HG03469 (cell line): ENCODE measurements around the gene MRPS27.

Experiments used
- ATAC-seq: cut with Tn5 transposase; IDR thresholded peaks from one replicate; pipeline ENCODE4 v1.9.1; 2021; ENCODE audit warnings: mild to moderate bottlenecking, moderate library complexity, moderate number of reproducible peaks; ENCODE audit not compliant: unreplicated experiment

MRPS27 gene

GRCh38 chr5:72206160-72206559 lies 113.9 kb downstream of the MRPS27 start:
- no peak for ATAC-seq

DNA sequence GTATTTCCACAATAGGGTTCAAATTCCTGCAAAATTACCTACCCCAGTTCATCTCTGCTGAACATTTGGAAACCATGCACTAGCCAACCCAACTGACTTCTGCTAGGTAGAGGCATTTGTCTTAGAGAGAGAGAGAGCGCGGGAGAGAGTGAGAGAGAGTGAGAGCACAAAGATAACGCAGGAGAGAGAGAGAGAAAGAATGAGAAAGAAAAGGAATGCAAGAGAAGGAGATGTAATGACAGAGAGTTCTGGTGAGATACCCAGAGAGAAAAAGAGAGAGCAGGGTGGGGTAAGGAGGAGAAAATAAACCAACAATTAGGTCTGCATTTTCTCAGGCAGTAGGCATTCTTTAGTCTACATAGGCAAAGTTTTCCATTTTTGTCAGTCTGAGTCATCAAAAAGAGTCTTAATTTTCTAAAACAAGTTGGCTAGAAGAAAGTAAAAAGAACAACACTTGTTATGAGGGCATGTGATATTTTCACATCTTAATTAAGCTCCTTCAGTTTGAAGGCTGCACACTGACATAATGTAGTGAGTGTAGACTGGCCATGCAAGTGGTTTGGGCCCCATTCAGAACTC lies 114.5 kb downstream of the MRPS27 start:
- no peak for ATAC-seq

DNA sequence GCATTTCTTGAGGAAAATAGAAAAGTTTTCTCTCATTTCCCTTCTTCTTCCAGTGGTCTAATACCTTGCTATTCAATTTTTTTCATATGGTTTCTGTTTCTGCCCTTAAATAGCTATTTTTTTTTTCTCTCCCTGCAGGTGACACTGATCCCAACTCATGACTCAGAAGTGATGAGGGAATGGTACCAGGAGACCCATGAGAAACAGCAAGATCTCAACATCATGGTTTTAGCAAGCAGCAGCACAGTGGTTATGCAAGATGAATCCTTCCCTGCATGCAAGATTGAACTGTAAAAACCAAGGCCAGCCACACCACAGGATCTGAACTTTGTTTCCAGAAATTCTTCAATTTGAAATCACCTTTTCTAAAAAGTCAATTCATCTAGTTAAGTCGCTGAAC lies 115.1 kb downstream of the MRPS27 start:
- no peak for ATAC-seq

DNA sequence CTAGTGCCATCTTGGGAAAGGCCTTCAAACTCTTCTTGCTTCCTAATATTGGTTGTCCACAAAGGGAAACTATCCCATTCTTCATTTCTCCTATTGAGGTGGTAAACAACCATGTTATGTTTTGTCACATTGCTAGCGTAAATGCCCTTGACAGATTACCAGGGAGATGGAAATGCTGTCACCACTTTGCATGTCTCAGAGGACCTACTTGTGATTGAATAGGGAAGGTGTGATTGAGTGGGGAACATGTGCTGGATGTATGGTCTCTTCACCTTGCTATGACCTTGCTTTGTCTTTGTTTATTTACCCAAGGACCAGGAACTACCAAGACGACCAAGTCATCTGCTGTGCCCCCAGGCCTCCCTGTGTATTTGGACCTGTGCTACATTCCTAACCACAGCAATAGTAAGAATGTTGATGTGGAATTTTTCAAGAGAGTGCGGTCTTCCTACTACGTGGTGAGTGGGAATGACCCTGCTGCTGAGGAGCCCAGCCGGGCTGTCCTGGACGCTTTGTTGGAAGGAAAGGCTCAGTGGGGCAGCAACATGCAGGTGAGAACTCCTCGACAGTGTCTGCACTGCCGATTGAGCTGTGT lies 116.7 kb downstream of the MRPS27 start:
- no peak for ATAC-seq

- ATAC-seq, result no peak
These were observed 117.7 kb downstream of the MRPS27 start for GRCh38 chr5:72202331-72202825.

DNA sequence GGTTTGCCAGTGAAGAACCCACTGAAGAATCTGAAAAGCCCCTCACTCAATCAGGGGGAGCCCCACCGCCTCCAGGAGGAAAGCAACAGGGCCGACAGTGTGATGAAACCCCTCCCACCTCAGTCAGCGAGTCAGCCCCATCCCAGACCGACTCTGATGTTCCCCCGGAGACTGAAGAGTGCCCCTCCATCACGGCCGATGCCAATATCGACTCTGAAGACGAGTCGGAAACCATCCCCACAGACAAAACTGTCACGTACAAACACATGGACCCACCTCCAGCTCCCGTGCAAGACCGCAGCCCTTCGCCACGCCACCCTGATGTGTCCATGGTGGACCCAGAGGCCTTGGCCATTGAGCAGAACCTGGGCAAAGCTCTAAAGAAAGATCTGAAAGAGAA lies 120.4 kb downstream of the MRPS27 start:
- no peak for ATAC-seq

- ATAC-seq, result no peak
These were observed 122.6 kb downstream of the MRPS27 start for GRCh38 chr5:72197393-72197792.

- no peak for ATAC-seq
These were observed 124.5 kb downstream of the MRPS27 start for GRCh38 chr5:72195581-72195980.

GRCh38 chr5:72194846-72195245 lies 125.2 kb downstream of the MRPS27 start:
- peak; percentile 98 for ATAC-seq

DNA sequence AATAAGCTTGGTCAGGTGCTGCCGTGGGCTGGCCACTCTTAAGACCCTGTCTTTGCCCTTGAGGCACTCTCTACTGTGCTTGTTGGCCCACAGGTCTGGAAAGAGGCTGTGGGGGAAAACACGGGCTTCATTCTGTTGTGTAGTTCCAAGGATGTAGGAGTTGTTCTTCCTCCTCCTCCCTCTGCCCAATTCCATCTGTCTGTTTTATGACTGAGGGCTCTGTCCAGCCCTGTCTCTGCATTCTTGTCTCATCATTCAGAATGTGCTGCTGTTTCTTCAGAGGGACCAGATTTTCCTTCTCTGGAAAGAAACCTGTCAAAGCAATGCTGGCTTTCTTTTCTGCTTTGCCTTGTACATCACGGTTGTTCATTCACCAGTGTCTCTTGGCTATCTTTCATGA lies 128.6 kb downstream of the MRPS27 start:
- ATAC-seq, result no peak

GRCh38 chr5:72189146-72189545 lies 130.9 kb downstream of the MRPS27 start:
- ATAC-seq, result no peak

DNA sequence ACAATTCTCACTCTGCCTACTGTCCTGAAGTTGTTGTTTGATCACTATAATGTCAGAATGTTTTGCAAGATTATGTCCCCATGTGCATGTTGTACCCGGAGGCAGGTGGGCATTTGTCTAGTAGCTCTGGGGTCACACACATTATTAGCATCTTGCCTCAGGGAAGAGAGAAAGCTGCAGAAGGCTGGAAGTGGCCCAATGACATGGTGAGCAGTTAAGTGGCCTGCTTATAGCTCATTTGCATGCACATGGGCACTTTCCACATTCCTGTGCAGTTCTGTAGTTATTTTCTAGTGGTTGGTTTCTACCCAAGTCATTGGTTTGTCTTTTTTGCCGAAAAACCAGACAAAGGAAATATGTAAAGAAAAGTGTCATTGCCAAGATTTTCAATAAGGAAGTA lies 131.9 kb downstream of the MRPS27 start:
- ATAC-seq, result no peak

DNA sequence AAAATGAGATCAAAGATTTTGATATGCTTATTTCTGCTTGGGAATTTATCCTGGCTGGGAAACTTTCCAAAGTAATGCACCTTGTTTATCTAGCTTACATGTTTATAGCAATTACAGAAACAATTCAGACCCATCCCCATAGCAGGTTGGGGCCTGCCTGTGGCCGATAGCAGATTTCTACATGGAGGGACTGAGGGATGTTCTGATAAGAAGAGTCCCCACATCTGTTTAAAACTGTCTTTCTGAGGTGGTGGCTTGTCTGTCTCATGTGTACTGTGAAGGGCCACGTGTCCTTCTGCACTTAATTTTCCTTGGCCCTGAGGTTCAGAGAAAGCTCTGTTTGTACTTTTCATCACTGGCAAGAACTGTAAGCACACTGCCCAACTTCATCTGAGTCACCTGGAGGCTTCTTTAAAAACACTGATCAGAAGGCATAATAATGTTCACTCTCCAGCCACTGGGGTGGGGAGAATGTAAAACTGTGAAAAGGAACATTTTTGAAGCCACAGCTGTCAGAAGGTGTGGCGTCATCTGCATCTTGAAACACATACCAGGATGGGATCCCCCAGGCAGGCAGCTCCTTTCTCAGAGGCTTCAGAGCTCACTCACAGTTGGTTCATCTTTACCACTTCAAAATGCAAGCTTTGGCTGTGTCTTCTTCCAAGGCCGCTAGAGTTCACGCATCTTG lies 132.5 kb downstream of the MRPS27 start:
- ATAC-seq, result no peak

DNA sequence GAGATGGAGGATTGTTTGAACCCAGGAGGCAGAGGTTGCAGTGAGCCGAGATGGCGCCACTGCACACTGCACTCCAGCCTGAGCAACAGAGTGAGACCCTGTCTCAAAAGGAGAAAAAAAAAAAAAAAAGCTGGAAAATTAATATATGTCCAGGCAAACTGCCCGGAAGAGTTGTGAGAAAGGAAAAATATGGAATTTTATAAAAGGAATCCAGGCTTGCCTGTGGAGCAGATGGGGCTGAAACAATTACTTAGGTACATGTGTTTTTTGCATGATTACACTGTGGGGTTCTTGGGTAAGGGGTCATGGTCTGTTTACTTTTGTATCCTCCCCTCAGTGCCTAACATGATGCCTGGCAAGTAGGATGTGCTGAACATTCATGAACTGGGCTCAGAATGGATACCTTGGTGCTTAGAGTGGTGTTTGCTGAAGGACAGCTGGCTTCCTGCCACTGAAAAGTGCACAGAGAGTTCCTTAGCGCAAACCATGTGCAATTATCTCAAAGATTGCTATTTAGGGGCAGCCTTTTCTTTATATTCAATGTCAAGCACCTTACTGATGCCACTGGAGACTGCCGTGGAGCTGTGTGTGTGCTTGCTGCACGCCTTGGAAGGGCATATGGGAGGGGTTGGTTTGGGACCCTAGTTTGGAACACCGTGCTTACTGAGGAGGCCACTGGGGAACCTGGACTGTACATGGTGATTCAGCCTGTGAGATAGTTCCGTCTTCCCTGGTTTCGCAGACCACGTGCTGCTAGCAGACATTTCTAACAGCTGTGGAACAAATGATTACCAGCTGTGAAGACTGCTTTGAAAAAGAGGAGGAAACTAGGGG lies 134.3 kb downstream of the MRPS27 start:
- no peak for ATAC-seq

GRCh38 chr5:72184408-72184807 lies 135.6 kb downstream of the MRPS27 start:
- no peak for ATAC-seq

GRCh38 chr5:72183101-72183520 lies 136.9 kb downstream of the MRPS27 start:
- no peak for ATAC-seq

- ATAC-seq, result no peak
These were observed 137.4 kb downstream of the MRPS27 start for GRCh38 chr5:72182686-72183085.

- no peak for ATAC-seq
These were observed 139.1 kb downstream of the MRPS27 start for GRCh38 chr5:72180925-72181324.

- ATAC-seq, result no peak
These were observed 140.1 kb downstream of the MRPS27 start for GRCh38 chr5:72179816-72180440.

DNA sequence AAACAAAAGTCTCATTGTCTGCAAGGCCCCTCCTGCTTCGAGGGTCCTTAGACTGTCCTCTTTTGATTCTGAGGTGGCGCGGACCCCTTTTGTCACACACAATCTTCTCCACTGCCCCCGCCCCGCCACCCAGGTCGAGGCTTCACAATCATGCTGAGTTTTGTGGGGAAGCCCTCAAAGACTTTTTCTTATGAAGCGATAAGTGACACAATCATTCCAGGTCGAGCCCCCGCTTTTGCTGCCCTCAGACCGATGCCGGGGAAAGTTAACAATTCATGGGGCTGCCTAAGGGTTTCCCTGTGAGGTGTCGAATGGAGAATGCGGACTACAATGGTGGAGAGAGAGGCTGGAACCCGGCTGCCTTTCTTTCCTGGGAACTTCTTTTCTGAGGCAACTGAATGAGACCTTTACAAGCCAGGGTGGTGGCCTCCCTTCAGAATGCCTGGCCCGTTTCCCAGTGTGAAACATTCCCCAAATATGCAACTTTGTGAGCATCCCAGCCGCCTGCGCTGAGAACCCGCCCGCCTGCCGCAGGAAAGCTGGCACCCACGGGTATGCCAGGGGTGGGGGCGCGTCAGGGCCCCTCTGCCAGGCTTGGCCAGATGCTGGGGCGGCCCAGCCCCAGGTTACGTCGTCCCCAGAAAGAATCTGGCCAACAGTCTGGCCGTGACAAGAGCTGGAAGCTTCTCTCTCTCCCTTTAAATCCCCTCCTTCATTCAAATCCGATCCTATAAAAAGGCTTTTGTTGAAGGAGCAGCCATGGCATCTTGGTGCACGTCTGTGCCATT lies 140.8 kb downstream of the MRPS27 start:
- ATAC-seq, result no peak
